Mesenchymal stem cell (in vitro differentiated cells and primary cell): ENCODE measurements around the gene CDH12.

ENCODE experiments used
- DNase-seq: peaks from one replicate; pipeline ENCODE4 v3.0.0-alpha.2; 2013
- H2AFZ ChIP-seq: one replicate; pipeline ENCODE4 v1.6.1; 2013; ENCODE audit warnings: low read depth, mild to moderate bottlenecking, control low read depth, inconsistent platforms, low read length, moderate library complexity
- H2AK5ac ChIP-seq: 2 replicates; pipeline ENCODE4 v1.6.1; 2013; ENCODE audit warnings: low read length, moderate library complexity, mild to moderate bottlenecking, inconsistent platforms; ENCODE audit not compliant: severe bottlenecking
- H2BK120ac ChIP-seq: one replicate; pipeline ENCODE4 v1.6.1; 2013; ENCODE audit warnings: low read depth, mild to moderate bottlenecking, inconsistent platforms, low read length, moderate library complexity
- H2BK12ac ChIP-seq, 2 experiments: one replicate each; pipeline ENCODE4 v1.6.1; 2013; ENCODE audit warnings: inconsistent platforms in 2 of 2, low read length in 2 of 2, mild to moderate bottlenecking in 2 of 2, moderate library complexity in 2 of 2, control low read depth in 1 of 2
- H2BK15ac ChIP-seq: one replicate; pipeline ENCODE4 v1.6.1; 2013; ENCODE audit warnings: mild to moderate bottlenecking, low read depth, inconsistent platforms; ENCODE audit not compliant: poor library complexity, severe bottlenecking
- H2BK5ac ChIP-seq: 2 replicates; pipeline ENCODE4 v1.6.1; 2013; ENCODE audit warnings: low read depth, mild to moderate bottlenecking, low read length, control low read depth, inconsistent platforms; ENCODE audit not compliant: poor library complexity, severe bottlenecking
- H3K14ac ChIP-seq, 2 experiments: one replicate each; pipeline ENCODE4 v1.6.1; 2013; ENCODE audit warnings: inconsistent platforms in 2 of 2, low read length in 2 of 2, control low read depth in 1 of 2, mild to moderate bottlenecking in 1 of 2, moderate library complexity in 1 of 2
- H3K18ac ChIP-seq, 2 experiments: one replicate each; pipeline ENCODE4 v1.6.1; 2013; ENCODE audit warnings: inconsistent platforms in 2 of 2, low read length in 2 of 2, control low read depth in 1 of 2, low read depth in 1 of 2, mild to moderate bottlenecking in 1 of 2
- H3K23ac ChIP-seq, 2 experiments: one replicate each; pipeline ENCODE4 v1.6.1; 2013; ENCODE audit warnings: inconsistent platforms in 2 of 2, low read length in 2 of 2, mild to moderate bottlenecking in 2 of 2, moderate library complexity in 2 of 2, control low read depth in 1 of 2
- H3K27ac ChIP-seq: 2 replicates; pipeline ENCODE4 v1.5.1; 2013; ENCODE audit warnings: mild to moderate bottlenecking, moderate library complexity, low read length, control low read depth, inconsistent platforms; ENCODE audit not compliant: poor library complexity, severe bottlenecking
- H3K27me3 ChIP-seq, 2 experiments: 2 replicates each; pipeline versions ENCODE4 v1.6.1 to v1.7.0; 2013; ENCODE audit warnings: low read length in 2 of 2, mild to moderate bottlenecking in 2 of 2, moderate library complexity in 2 of 2, control low read depth in 1 of 2, inconsistent platforms in 1 of 2; ENCODE audit not compliant: control insufficient read depth in 1 of 2, insufficient read depth in 1 of 2
- H3K36me3 ChIP-seq, 2 experiments: 2 replicates each; pipeline versions ENCODE4 v1.6.1 to v1.7.0; 2013; ENCODE audit warnings: low read length in 2 of 2, control low read depth in 1 of 2, inconsistent platforms in 1 of 2, low read depth in 1 of 2, mild to moderate bottlenecking in 1 of 2; ENCODE audit not compliant: insufficient read depth in 2 of 2, control insufficient read depth in 1 of 2
- H3K4ac ChIP-seq, 2 experiments: one replicate each; pipeline ENCODE4 v1.6.1; 2013; ENCODE audit warnings: inconsistent platforms in 2 of 2, low read length in 2 of 2, mild to moderate bottlenecking in 2 of 2, moderate library complexity in 2 of 2, control low read depth in 1 of 2, low read depth in 1 of 2
- H3K4me1 ChIP-seq: 2 replicates; pipeline ENCODE4 v1.6.1; 2013; ENCODE audit warnings: low read depth, low read length, control low read depth; ENCODE audit not compliant: control insufficient read depth, insufficient read depth
- H3K4me2 ChIP-seq: 2 replicates; pipeline ENCODE4 v1.6.1; 2013; ENCODE audit warnings: low read length, mild to moderate bottlenecking, inconsistent platforms; ENCODE audit not compliant: poor library complexity, severe bottlenecking
- H3K4me3 ChIP-seq, 2 experiments: 2 replicates each; pipeline versions ENCODE4 v1.5.1 to v1.7.0; 2013; ENCODE audit warnings: low read length in 2 of 2, mild to moderate bottlenecking in 2 of 2, control low read depth in 1 of 2, low read depth in 1 of 2; ENCODE audit not compliant: insufficient read depth in 1 of 2
- H3K79me1 ChIP-seq: replicated peaks from 2 replicates; pipeline ENCODE4 v1.6.1; 2013; ENCODE audit warnings: mild to moderate bottlenecking, control low read depth, low read length, inconsistent platforms; ENCODE audit not compliant: poor library complexity, severe bottlenecking
- H3K9ac ChIP-seq: 2 replicates; pipeline ENCODE4 v1.7.0; 2013; ENCODE audit warnings: mild to moderate bottlenecking, low read length, moderate library complexity
- H3K9me3 ChIP-seq: 2 replicates; pipeline ENCODE4 v1.7.0; 2013; ENCODE audit warnings: mild to moderate bottlenecking, low read length; ENCODE audit not compliant: control insufficient read depth
- H4K8ac ChIP-seq: one replicate; pipeline ENCODE4 v1.6.1; 2013; ENCODE audit warnings: inconsistent platforms, mild to moderate bottlenecking, low read length, moderate library complexity
- H4K91ac ChIP-seq: one replicate; pipeline ENCODE4 v1.6.1; 2013; ENCODE audit warnings: mild to moderate bottlenecking, low read length, inconsistent platforms
- WGBS: methylation state at CpG from one replicate; pipeline ENCODE4 v1.1.7; 2013; ENCODE audit warnings: mixed read lengths; 5-methylcytosine and 5-hydroxymethylcytosine counted together

The CDH12 gene

DNA sequence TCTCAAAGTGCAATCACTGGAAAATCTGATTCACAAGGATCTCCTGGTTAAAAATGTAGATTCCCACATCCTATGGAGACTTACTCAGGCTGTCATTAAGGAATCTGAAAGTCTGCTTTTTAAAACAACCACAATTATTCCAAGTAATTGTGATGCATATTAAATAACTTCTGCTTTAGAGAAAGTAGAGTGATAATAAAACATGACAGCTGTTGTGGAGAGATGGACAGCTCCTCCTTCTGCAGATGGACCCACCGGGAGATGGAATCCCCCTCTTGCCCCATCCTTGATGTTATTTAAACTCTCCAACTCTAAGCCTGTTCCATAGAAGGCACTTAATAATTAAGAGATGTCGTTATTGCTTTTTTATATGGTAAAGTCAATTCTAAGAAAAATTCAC is 802.2 kb downstream of the CDH12 start:
- Histone ChIP-seq H3K27me3 (no peaks in the 10 kb centered on the region), H2BK15ac (no peak overlapping the region), H2AK5ac (no peak overlapping the region), H3K4me1 (no peaks in the 10 kb centered on the region), H3K23ac (no peak overlapping the region), H2BK12ac (no peak overlapping the region), H3K4me3 (no peak overlapping the region), H3K4me2 (no peak overlapping the region), H2BK120ac (no peak overlapping the region), H3K14ac (no peak overlapping the region), H3K36me3 (no peaks in the 10 kb centered on the region), H3K4ac (no peak overlapping the region), H3K9ac (no peak overlapping the region), H3K27ac (no peak overlapping the region), H2AFZ (no peak overlapping the region), H4K8ac (no peak overlapping the region), H3K9me3 (no peaks in the 10 kb centered on the region), H3K79me1 (no peaks in the 10 kb centered on the region), H4K91ac (no peak overlapping the region), H2BK5ac (no peak overlapping the region), H3K18ac (no peak overlapping the region)
- no CpG with 5 or more reads among the region's 2 CpGs for WGBS
- no peak for DNase-seq

DNA sequence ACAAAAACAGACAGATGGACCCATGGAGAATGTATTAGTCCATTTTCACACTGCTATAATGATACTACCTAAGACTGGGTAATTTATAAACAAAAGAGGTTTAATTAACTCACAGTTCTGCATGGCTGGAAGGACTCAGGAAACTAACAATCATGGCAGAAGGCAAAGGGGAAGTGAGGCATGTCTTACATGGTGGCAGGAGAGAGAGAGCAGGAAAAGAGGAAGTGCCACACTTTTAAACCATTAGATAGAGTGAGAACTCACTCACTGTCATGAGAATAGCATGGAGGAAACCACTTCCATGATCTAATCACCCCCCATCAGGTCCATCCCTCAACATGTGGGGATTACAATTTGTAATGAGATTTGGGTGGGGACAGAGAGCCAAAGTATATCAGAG is 808.9 kb downstream of the CDH12 start:
- no peaks in the 10 kb centered on the region for H3K36me3 ChIP-seq
- H3K4me1 ChIP-seq: no peaks in the 10 kb centered on the region
- no peaks in the 10 kb centered on the region for H3K9me3 ChIP-seq
- no peak overlapping the region for H3K18ac ChIP-seq
- no peaks in the 10 kb centered on the region for H3K79me1 ChIP-seq
- no peak overlapping the region for H2BK5ac ChIP-seq
- H3K9ac ChIP-seq: no peak overlapping the region
- no peak for DNase-seq
- no peak overlapping the region for H3K4me2 ChIP-seq
- H3K4me3 ChIP-seq: no peak overlapping the region
- no peak overlapping the region for H4K8ac ChIP-seq
- H2AFZ ChIP-seq: no peak overlapping the region
- no peak overlapping the region for H2BK120ac ChIP-seq
- no peak overlapping the region for H3K14ac ChIP-seq
- no peak overlapping the region for H2BK15ac ChIP-seq
- H2AK5ac ChIP-seq: no peak overlapping the region
- H3K4ac ChIP-seq: no peak overlapping the region
- H2BK12ac ChIP-seq: no peak overlapping the region
- H3K27ac ChIP-seq: no peak overlapping the region
- H3K23ac ChIP-seq: no peak overlapping the region
- no peaks in the 10 kb centered on the region for H3K27me3 ChIP-seq
- H4K91ac ChIP-seq: no peak overlapping the region

DNA sequence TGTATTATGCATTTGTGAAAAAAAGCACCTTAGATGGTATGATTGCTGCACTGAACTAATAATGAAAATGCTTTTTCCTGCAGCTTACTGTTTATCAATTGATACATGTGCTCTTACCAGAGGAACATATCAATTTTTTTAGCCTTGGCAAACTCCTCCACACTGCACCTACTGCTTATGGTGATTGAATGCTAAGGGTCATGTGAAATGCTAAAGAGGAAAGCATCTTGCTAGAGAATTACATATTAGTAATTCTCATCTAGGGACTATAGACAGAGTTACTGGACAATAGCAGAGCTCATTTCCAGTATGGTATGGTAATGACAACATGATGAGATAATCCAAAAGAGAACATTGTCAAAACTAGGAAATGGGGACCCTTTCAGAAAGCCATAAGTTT is 817.1 kb downstream of the CDH12 start:
- no peaks in the 10 kb centered on the region for H3K27me3 ChIP-seq
- H3K4me3 ChIP-seq: no peak overlapping the region
- no peaks in the 10 kb centered on the region for H3K79me1 ChIP-seq
- no peak overlapping the region for H2BK12ac ChIP-seq
- no peaks in the 10 kb centered on the region for H3K4me1 ChIP-seq
- no peaks in the 10 kb centered on the region for H3K36me3 ChIP-seq
- H3K14ac ChIP-seq: no peak overlapping the region
- no peak overlapping the region for H2BK120ac ChIP-seq
- no peak overlapping the region for H4K8ac ChIP-seq
- H2BK15ac ChIP-seq: no peak overlapping the region
- no peak overlapping the region for H3K9ac ChIP-seq
- no peak overlapping the region for H3K4ac ChIP-seq
- H3K23ac ChIP-seq: no peak overlapping the region
- no peak overlapping the region for H2AK5ac ChIP-seq
- no peak overlapping the region for H3K27ac ChIP-seq
- H3K4me2 ChIP-seq: no peak overlapping the region
- H3K18ac ChIP-seq: no peak overlapping the region
- no peak overlapping the region for H2AFZ ChIP-seq
- no peak for DNase-seq
- H3K9me3 ChIP-seq: no peaks in the 10 kb centered on the region
- no peak overlapping the region for H4K91ac ChIP-seq
- no peak overlapping the region for H2BK5ac ChIP-seq

DNA sequence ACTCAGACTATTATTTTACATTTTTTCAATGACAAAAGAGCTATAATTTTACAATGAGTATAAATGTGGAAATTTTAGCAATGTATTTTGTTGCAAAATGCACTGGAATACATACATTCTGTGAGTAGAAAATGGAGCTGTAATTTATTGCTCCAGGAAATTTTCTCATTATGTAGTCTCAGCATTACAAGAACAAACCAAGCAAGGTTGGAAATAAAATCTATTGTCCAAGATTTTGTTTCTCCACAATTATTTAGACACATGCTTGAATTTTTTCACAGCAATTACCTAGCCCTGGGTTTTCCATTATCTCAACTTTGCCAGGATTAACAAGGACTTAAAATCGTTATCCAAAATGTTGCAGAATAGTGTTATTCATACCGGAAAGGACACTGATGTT is 820.1 kb downstream of the CDH12 start:
- no peak overlapping the region for H3K4me2 ChIP-seq
- no peak overlapping the region for H4K8ac ChIP-seq
- no peaks in the 10 kb centered on the region for H3K9me3 ChIP-seq
- no peak overlapping the region for H2BK120ac ChIP-seq
- no peak overlapping the region for H3K14ac ChIP-seq
- H3K79me1 ChIP-seq: no peaks in the 10 kb centered on the region
- no peak for DNase-seq
- H3K9ac ChIP-seq: no peak overlapping the region
- no CpG with 5 or more reads among the region's 2 CpGs for whole genome bisulfite sequencing
- H3K18ac ChIP-seq: no peak overlapping the region
- no peak overlapping the region for H2AFZ ChIP-seq
- no peak overlapping the region for H2BK15ac ChIP-seq
- H2AK5ac ChIP-seq: no peak overlapping the region
- no peak overlapping the region for H3K23ac ChIP-seq
- H3K4me3 ChIP-seq: no peak overlapping the region
- H4K91ac ChIP-seq: no peak overlapping the region
- H2BK12ac ChIP-seq: no peak overlapping the region
- no peak overlapping the region for H3K4ac ChIP-seq
- no peaks in the 10 kb centered on the region for H3K27me3 ChIP-seq
- no peaks in the 10 kb centered on the region for H3K36me3 ChIP-seq
- no peaks in the 10 kb centered on the region for H3K4me1 ChIP-seq
- no peak overlapping the region for H3K27ac ChIP-seq
- no peak overlapping the region for H2BK5ac ChIP-seq
